Smooth muscle cell (in vitro differentiated cells): Measurements from ENCODE around the gene ARHGEF3. TPM values are rescaled to one million over a fixed set of nuclear protein-coding genes. Genes with fewer than 3 reads are reported as not detected.
"Not testable (repeated sequence)": the region's sequence is repeated elsewhere in the genome, so short reads cannot be mapped to it uniquely, and the experiment has no call there.

Experiments
- DNase-seq: peaks from one replicate; lab custom pipeline; 2025; ENCODE audit not compliant: unreplicated experiment; lab: John Stamatoyannopoulos, UW
- H2AFZ ChIP-seq: fragments of 200-600 bp; sonication (generic); 2 replicates; pipeline ENCODE4 v1.6.0; 2016; ENCODE audit warnings: antibody characterized with exemption, low read depth, mild to moderate bottlenecking
- H3F3A ChIP-seq: fragments of 200-600 bp; sonication (generic); 2 replicates; pipeline ENCODE4 v1.6.0; 2017; ENCODE audit warnings: antibody characterized with exemption, low read depth
- H3K27ac ChIP-seq: fragments of 200-600 bp; sonication (generic); 2 replicates; pipeline ENCODE4 v1.5.1; 2016; ENCODE audit warnings: low read depth, mild to moderate bottlenecking
- H3K27me3 ChIP-seq: fragments of 200-600 bp; sonication (generic); 2 replicates; pipeline ENCODE4 v1.6.1; 2016; ENCODE audit warnings: low read depth, mild to moderate bottlenecking
- H3K36me3 ChIP-seq: fragments of 200-600 bp; sonication (generic); 2 replicates; pipeline ENCODE4 v1.5.1; 2016; ENCODE audit warnings: low read depth
- H3K4me1 ChIP-seq: fragments of 200-600 bp; sonication (generic); 2 replicates; pipeline ENCODE4 v1.5.1; 2016; ENCODE audit warnings: low read depth
- H3K4me2 ChIP-seq: fragments of 200-600 bp; sonication (generic); 2 replicates; pipeline ENCODE4 v1.6.0; 2016; ENCODE audit warnings: mild to moderate bottlenecking
- H3K4me3 ChIP-seq: fragments of 200-600 bp; sonication (generic); 2 replicates; pipeline ENCODE4 v1.5.1; 2016; ENCODE audit warnings: mild to moderate bottlenecking
- H3K79me2 ChIP-seq: fragments of 200-600 bp; sonication (generic); 2 replicates; pipeline ENCODE4 v1.6.0; 2016; ENCODE audit warnings: low read depth, mild to moderate bottlenecking
- H3K9ac ChIP-seq: fragments of 200-600 bp; sonication (generic); 2 replicates; pipeline ENCODE4 v1.6.0; 2016; ENCODE audit warnings: low read depth
- H3K9me3 ChIP-seq: fragments of 200-600 bp; sonication (generic); replicated peaks from 2 replicates; pipeline ENCODE4 v1.5.1; 2016; ENCODE audit warnings: low read depth
- H4K20me1 ChIP-seq: fragments of 200-600 bp; sonication (generic); 2 replicates; pipeline ENCODE4 v1.6.0; 2016; ENCODE audit warnings: low read depth
- CTCF ChIP-seq: fragments of 200-600 bp; sonication (generic); IDR thresholded peaks from 2 replicates; pipeline ENCODE4 v1.5.1; 2017; ENCODE audit warnings: borderline replicate concordance, mild to moderate bottlenecking, antibody characterized with exemption; ENCODE audit not compliant: insufficient read depth, poor library complexity, severe bottlenecking
- WGBS: methylation state at CpG from one replicate; pipeline ENCODE4 v1.1.7; 2016; ENCODE audit warnings: low lambda C conversion rate; 5-methylcytosine and 5-hydroxymethylcytosine counted together
- polyA plus RNA-seq: library from polyadenylated mRNA; unstranded; fragments of >200 nt; fragmentation: Nextera tagmentation; extraction: Ambion mirVana; gene quantifications from 2 replicates; pipeline ENCODE4 v1.2.1, GENCODE V29; 2016
- total RNA-seq: library from RNA; depleted of rRNA; stranded (reverse); fragments of >200 nt; gene quantifications from 2 replicates; pipeline ENCODE4 v1.2.3, GENCODE V29; 2014

The ARHGEF3 gene
- total and polyA plus RNA-seq, 2 experiments from 2014 or later: 131 to 137 TPM

DNA sequence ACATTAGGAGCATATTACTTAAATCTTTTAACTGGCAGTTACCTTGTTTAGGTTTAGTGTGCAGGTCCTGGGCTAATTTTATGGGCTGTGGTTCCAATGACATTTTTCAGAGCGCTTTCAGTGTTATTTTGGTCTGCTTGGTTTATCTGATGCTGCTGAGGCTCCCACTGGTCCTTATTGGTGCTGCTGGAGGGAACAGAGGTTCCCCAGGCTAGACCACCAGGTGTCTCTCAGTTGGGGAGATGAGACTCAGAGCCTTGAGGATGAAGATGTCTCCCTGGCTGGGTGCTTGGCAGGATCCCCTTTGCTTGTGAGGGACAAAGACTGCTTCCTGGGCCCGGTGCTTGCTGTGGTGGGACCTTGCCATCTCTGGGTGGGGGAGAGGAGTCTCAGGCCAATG is 90.4 kb downstream of the ARHGEF3 start:
- Histone ChIP-seq H3K9ac (no peak overlapping the region), H3K27ac (no peak overlapping the region), H3F3A (no peaks in the 10 kb centered on the region), H3K79me2 (no peaks in the 10 kb centered on the region), H3K4me3 (no peak overlapping the region), H3K4me1 (no peaks in the 10 kb centered on the region), H3K4me2 (no peak overlapping the region), H4K20me1 (no peaks in the 10 kb centered on the region), H3K9me3 (peaks cover 3% of the 10 kb centered on the region), H3K36me3 (no peaks in the 10 kb centered on the region), H3K27me3 (no peaks in the 10 kb centered on the region), H2AFZ (no peak overlapping the region)
- no peak for DNase-seq
- WGBS: 100% methylated on average over 2 of the region's 2 CpGs
- no peak for TF ChIP-seq CTCF

- not testable (repeated sequence) for H3F3A ChIP-seq, H3K9ac ChIP-seq, H3K36me3 ChIP-seq, H3K4me1 ChIP-seq, H3K79me2 ChIP-seq, H2AFZ ChIP-seq, H4K20me1 ChIP-seq, H3K4me3 ChIP-seq, H3K4me2 ChIP-seq, DNase-seq, H3K27ac ChIP-seq, H3K27me3 ChIP-seq, H3K9me3 ChIP-seq
- 88% methylated on average over 6 of the region's 6 CpGs for WGBS
These were observed 94.3 kb downstream of the ARHGEF3 start for GRCh38 chr3:56707412-56707811.

- Histone ChIP-seq H3K4me3 (no peak overlapping the region), H3K4me2 (no peak overlapping the region), H3K4me1 (no peaks in the 10 kb centered on the region), H3K9ac (no peak overlapping the region), H3K9me3 (peaks cover 3% of the 10 kb centered on the region), H3K27me3 (no peaks in the 10 kb centered on the region), H4K20me1 (no peaks in the 10 kb centered on the region), H3K79me2 (no peaks in the 10 kb centered on the region), H2AFZ (no peak overlapping the region), H3K36me3 (no peaks in the 10 kb centered on the region), H3F3A (no peaks in the 10 kb centered on the region), H3K27ac (no peak overlapping the region)
- TF ChIP-seq CTCF: no peak
- DNase-seq: no peak
These were observed 95.1 kb downstream of the ARHGEF3 start for GRCh38 chr3:56706629-56707028.

GRCh38 chr3:56704706-56705105 is 97.0 kb downstream of the ARHGEF3 start:
- TF ChIP-seq CTCF: no peak
- Histone ChIP-seq H3K79me2 (no peaks in the 10 kb centered on the region), H3K9ac (no peak overlapping the region), H3F3A (peaks cover 3% of the 10 kb centered on the region), H3K27ac (no peak overlapping the region), H3K4me2 (no peak overlapping the region), H3K4me3 (no peak overlapping the region), H4K20me1 (no peaks in the 10 kb centered on the region), H3K36me3 (no peaks in the 10 kb centered on the region), H3K9me3 (peaks cover 3% of the 10 kb centered on the region), H2AFZ (no peak overlapping the region), H3K27me3 (no peaks in the 10 kb centered on the region), H3K4me1 (no peaks in the 10 kb centered on the region)
- 93% methylated on average over 3 of the region's 3 CpGs for WGBS
- no peak for DNase-seq
